Mesendoderm (in vitro differentiated cells): ENCODE measurements around the gene CCDC167.

Source experiments
- DNase-seq: peaks from one replicate; pipeline ENCODE4 v3.0.0; 2013
- H2AK5ac ChIP-seq: 2 replicates; pipeline ENCODE4 v1.6.1; 2013; ENCODE audit warnings: low read length, inconsistent platforms
- H2BK120ac ChIP-seq: 2 replicates; pipeline ENCODE4 v1.6.1; 2013; ENCODE audit warnings: low read depth, mild to moderate bottlenecking, low read length, moderate library complexity, mixed read lengths
- H2BK15ac ChIP-seq: replicated peaks from 2 replicates; pipeline ENCODE4 v1.6.1; 2013; ENCODE audit warnings: low read depth, mild to moderate bottlenecking, moderate library complexity
- H2BK5ac ChIP-seq: 2 replicates; pipeline ENCODE4 v1.6.1; 2013; ENCODE audit warnings: low read length, inconsistent platforms
- H3K18ac ChIP-seq: 2 replicates; pipeline ENCODE4 v1.6.1; 2013; ENCODE audit warnings: mild to moderate bottlenecking, low read length, mixed read lengths
- H3K23ac ChIP-seq: one replicate; pipeline ENCODE4 v1.6.1; 2013; ENCODE audit warnings: low read length
- H3K27ac ChIP-seq: 2 replicates; pipeline ENCODE4 v1.5.1; 2013; ENCODE audit warnings: low read depth, mild to moderate bottlenecking, inconsistent platforms, low read length, moderate library complexity
- H3K27me3 ChIP-seq: 2 replicates; pipeline ENCODE4 v1.6.1; 2013; ENCODE audit warnings: low read length, control low read depth, mild to moderate bottlenecking, inconsistent platforms; ENCODE audit not compliant: insufficient read depth, poor library complexity
- H3K36me3 ChIP-seq: 2 replicates; pipeline ENCODE4 v1.6.1; 2013; ENCODE audit warnings: low read length, inconsistent platforms; ENCODE audit not compliant: control insufficient read depth, insufficient read depth
- H3K4ac ChIP-seq: one replicate; pipeline ENCODE4 v1.6.1; 2013; ENCODE audit warnings: low read depth, mild to moderate bottlenecking, low read length, moderate library complexity
- H3K4me1 ChIP-seq: 2 replicates; pipeline ENCODE4 v1.6.1; 2013; ENCODE audit warnings: low read depth, low read length, inconsistent platforms; ENCODE audit not compliant: control insufficient read depth
- H3K4me2 ChIP-seq: 2 replicates; pipeline ENCODE4 v1.6.1; 2013; ENCODE audit warnings: low read length
- H3K4me3 ChIP-seq: 2 replicates; pipeline ENCODE4 v1.5.1; 2013; ENCODE audit warnings: mild to moderate bottlenecking, low read length
- H3K56ac ChIP-seq: one replicate; pipeline ENCODE4 v1.6.1; 2013; ENCODE audit warnings: low read length
- H3K79me1 ChIP-seq: 2 replicates; pipeline ENCODE4 v1.6.1; 2013; ENCODE audit warnings: low read length, inconsistent platforms
- H3K79me2 ChIP-seq: 2 replicates; pipeline ENCODE4 v1.6.1; 2013; ENCODE audit warnings: mild to moderate bottlenecking, low read length; ENCODE audit not compliant: control insufficient read depth, insufficient read depth
- H3K9ac ChIP-seq: 2 replicates; pipeline ENCODE4 v1.6.1; 2013; ENCODE audit warnings: low read length, inconsistent platforms
- H4K5ac ChIP-seq: one replicate; pipeline ENCODE4 v1.6.1; 2013; ENCODE audit warnings: low read length
- H4K8ac ChIP-seq: one replicate; pipeline ENCODE4 v1.6.1; 2013; ENCODE audit warnings: low read depth, mild to moderate bottlenecking, control low read depth, low read length, moderate library complexity
- WGBS: extraction: QIAGEN DNeasy Blood & Tissue Kit; methylation state at CpG from one replicate; pipeline ENCODE4 v1.1.7; 2013; ENCODE audit warnings: low lambda C conversion rate, missing lambda C conversion rate; ENCODE audit not compliant: insufficient coverage; ENCODE audit errors: extremely low coverage; 5-methylcytosine and 5-hydroxymethylcytosine counted together

The CCDC167 gene

DNA sequence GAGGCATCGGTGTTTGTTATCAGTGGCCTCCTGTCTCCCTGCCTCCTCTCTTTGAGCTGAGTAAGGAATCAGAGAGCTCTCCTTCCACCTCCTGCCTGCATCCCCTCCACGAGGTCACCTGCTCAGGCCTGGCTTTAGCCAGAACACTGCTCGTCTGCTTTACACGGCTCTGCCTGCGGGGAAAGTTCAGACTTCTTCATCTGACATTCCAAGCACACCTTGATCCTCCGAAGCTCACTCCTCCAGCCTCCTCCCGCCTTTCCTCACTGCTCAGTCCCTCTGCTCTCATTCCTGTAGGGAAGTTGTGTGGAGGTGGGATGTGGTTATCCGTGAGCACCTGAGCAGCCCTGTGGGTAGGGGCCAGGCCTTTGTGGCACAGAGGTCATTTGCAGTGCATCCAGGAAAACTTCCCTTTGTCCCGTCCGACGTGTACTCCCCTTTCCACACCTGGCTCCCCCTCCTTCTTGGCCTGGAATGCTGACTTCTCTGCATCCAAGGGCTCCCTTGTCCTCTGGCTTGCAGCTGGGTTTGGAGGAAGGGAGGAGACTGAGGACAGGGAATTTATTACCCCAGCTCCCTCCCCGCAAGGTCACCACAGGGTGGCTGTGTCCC, 12.8 kb upstream of the CCDC167 start:
- H2AK5ac ChIP-seq, result no peak overlapping the region
- H3K79me1 ChIP-seq, result no peaks in the 10 kb centered on the region
- no peak overlapping the region for H3K18ac ChIP-seq
- no peak overlapping the region for H3K4ac ChIP-seq
- no peak overlapping the region for H3K27ac ChIP-seq
- peak overlapping the region; percentile 59 for H3K23ac ChIP-seq
- no peak overlapping the region for H3K4me3 ChIP-seq
- H3K79me2 ChIP-seq, result no peaks in the 10 kb centered on the region
- no peak overlapping the region for H4K8ac ChIP-seq
- no peak overlapping the region for H2BK15ac ChIP-seq
- no peak overlapping the region for H4K5ac ChIP-seq
- peaks cover 10% of the 10 kb centered on the region for H3K4me1 ChIP-seq
- no peak overlapping the region for H2BK120ac ChIP-seq
- no peak overlapping the region for H2BK5ac ChIP-seq
- peak overlapping the region; percentile 25 for H3K9ac ChIP-seq
- peak overlapping the region; percentile 69 for H3K56ac ChIP-seq
- no CpG with 5 or more reads among the region's 12 CpGs for WGBS
- H3K36me3 ChIP-seq, result no peaks in the 10 kb centered on the region
- H3K27me3 ChIP-seq, result no peaks in the 10 kb centered on the region
- peak; percentile 82 for DNase-seq
- H3K4me2 ChIP-seq, result peak overlapping the region; percentile 58

DNA sequence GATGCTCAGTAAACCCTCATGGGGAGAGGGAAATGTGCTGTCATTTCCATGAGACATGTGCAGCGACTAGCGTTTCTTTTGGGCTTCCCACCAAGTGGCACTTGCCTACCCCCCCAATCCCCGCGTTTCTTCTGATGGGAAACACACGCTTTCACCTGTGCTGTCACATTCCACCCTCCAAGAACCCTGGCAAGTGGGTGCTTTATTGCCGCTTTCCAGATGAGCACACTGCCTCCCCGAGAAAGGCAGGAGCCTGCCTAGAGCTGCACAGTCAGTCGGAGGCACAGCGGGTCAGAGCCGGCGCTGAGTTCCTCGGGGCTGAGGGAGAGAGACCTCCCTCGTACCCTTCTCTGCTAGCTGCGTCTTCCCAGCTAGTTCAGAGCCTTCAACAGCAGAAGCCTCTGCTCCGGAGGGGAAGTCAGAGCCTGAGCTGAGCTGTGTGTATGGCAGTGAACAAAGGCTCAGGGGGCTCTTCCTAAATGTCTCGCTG, 12.3 kb upstream of the CCDC167 start:
- WGBS, result no CpG with 5 or more reads among the region's 16 CpGs
- DNase-seq, result no peak
- H3K23ac ChIP-seq, result no peak overlapping the region
- H3K79me2 ChIP-seq, result no peaks in the 10 kb centered on the region
- H3K79me1 ChIP-seq, result no peaks in the 10 kb centered on the region
- H4K8ac ChIP-seq, result no peak overlapping the region
- no peak overlapping the region for H3K27ac ChIP-seq
- no peak overlapping the region for H2BK15ac ChIP-seq
- no peak overlapping the region for H3K4ac ChIP-seq
- H3K4me1 ChIP-seq, result peaks cover 10% of the 10 kb centered on the region
- no peak overlapping the region for H2AK5ac ChIP-seq
- H3K4me2 ChIP-seq, result peak overlapping the region; percentile 45
- H3K27me3 ChIP-seq, result no peaks in the 10 kb centered on the region
- H2BK5ac ChIP-seq, result no peak overlapping the region
- no peaks in the 10 kb centered on the region for H3K36me3 ChIP-seq
- H4K5ac ChIP-seq, result no peak overlapping the region
- H2BK120ac ChIP-seq, result no peak overlapping the region
- peak overlapping the region; percentile 69 for H3K56ac ChIP-seq
- H3K4me3 ChIP-seq, result no peak overlapping the region
- H3K18ac ChIP-seq, result no peak overlapping the region
- H3K9ac ChIP-seq, result peak overlapping the region; percentile 16

GRCh38 chr6:37511201-37511600, 11.5 kb upstream of the CCDC167 start:
- H2AK5ac ChIP-seq, result no peak overlapping the region
- H3K79me1 ChIP-seq, result no peaks in the 10 kb centered on the region
- H3K36me3 ChIP-seq, result no peaks in the 10 kb centered on the region
- no peak overlapping the region for H3K9ac ChIP-seq
- H3K23ac ChIP-seq, result no peak overlapping the region
- H3K79me2 ChIP-seq, result no peaks in the 10 kb centered on the region
- no peak overlapping the region for H3K4ac ChIP-seq
- H3K4me1 ChIP-seq, result peaks cover 10% of the 10 kb centered on the region
- H3K27ac ChIP-seq, result no peak overlapping the region
- no peak overlapping the region for H3K18ac ChIP-seq
- H2BK5ac ChIP-seq, result no peak overlapping the region
- no peak overlapping the region for H3K56ac ChIP-seq
- H4K8ac ChIP-seq, result no peak overlapping the region
- H2BK15ac ChIP-seq, result no peak overlapping the region
- H2BK120ac ChIP-seq, result no peak overlapping the region
- H3K4me2 ChIP-seq, result no peak overlapping the region
- WGBS, result no CpG with 5 or more reads among the region's 5 CpGs
- no peak for DNase-seq
- no peaks in the 10 kb centered on the region for H3K27me3 ChIP-seq
- no peak overlapping the region for H4K5ac ChIP-seq
- H3K4me3 ChIP-seq, result no peak overlapping the region

DNA sequence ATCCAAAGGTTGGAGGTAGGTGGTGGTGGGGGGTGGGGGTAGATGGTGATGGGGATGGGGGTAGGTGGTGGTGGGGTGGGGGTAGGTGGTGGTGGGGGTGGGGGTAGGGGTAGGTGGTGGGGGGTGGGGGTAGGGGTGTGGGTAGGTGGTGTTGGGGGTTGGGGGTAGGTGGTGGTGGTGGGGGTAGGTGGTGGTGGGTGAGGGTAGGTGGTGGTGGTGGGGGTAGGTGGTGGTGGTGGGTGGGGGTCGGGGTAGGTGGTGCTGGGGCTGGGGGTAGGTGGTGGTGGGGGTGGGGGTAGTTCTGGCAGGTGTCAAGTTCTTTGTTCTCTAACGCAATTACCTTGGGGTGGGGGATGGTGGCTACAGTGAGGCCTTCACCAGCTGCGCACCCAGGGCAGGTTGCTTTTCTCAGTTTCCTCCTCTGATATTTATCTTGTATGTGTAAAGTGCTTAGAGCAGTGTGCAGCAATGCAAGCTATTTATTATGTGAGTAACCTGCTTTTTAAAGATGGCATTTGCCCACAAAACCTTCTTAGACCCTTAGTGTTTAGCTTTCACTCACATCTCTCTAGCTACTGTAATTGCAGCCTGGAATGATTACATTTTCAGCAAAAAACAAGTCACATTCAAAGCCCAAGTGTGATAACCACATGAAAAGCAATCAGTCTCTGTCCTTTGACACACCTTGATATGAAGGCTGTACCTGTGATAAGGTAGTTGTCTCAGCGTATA, 8.2 kb upstream of the CCDC167 start:
- Histone ChIP-seq H2BK120ac (no peak overlapping the region), H3K4me1 (peaks cover 4% of the 10 kb centered on the region), H2BK5ac (no peak overlapping the region), H3K36me3 (no peaks in the 10 kb centered on the region), H2BK15ac (no peak overlapping the region), H3K27ac (no peak overlapping the region), H3K9ac (no peak overlapping the region), H3K56ac (no peak overlapping the region), H3K23ac (no peak overlapping the region), H3K79me1 (no peaks in the 10 kb centered on the region), H4K8ac (no peak overlapping the region), H3K18ac (no peak overlapping the region), H3K4ac (no peak overlapping the region), H3K4me3 (no peak overlapping the region), H2AK5ac (no peak overlapping the region), H3K79me2 (no peaks in the 10 kb centered on the region), H3K27me3 (no peaks in the 10 kb centered on the region), H3K4me2 (no peak overlapping the region), H4K5ac (no peak overlapping the region)
- WGBS, result no CpG with 5 or more reads among the region's 4 CpGs
- no peak for DNase-seq

DNA sequence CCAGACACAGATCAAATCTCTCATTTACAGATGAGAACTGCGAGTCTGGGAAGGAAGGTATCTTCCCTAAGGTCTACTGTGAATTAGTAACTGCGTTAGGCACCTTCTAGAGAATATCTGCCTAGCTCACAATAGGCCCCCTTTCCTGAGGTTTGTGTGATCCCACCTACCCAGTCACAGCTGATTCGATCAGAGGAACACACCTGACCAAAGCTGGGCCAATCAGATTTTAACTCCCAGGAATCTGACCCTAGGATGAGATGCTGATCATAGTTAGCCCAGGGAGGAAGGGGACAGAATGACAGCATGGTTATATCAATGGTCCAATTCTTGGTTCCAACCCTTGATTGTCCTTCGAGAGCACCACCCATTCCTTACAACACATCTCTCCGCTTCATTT, 7.4 kb upstream of the CCDC167 start:
- H3K27me3 ChIP-seq, result no peaks in the 10 kb centered on the region
- H3K4me2 ChIP-seq, result no peak overlapping the region
- DNase-seq, result peak; percentile 45
- no CpG with 5 or more reads among the region's 5 CpGs for WGBS
- no peak overlapping the region for H3K56ac ChIP-seq
- H3K4me3 ChIP-seq, result no peak overlapping the region
- no peak overlapping the region for H3K18ac ChIP-seq
- no peak overlapping the region for H2BK15ac ChIP-seq
- H3K4ac ChIP-seq, result no peak overlapping the region
- no peak overlapping the region for H2AK5ac ChIP-seq
- H2BK5ac ChIP-seq, result no peak overlapping the region
- H4K5ac ChIP-seq, result no peak overlapping the region
- no peaks in the 10 kb centered on the region for H3K79me1 ChIP-seq
- H3K79me2 ChIP-seq, result no peaks in the 10 kb centered on the region
- H3K36me3 ChIP-seq, result no peaks in the 10 kb centered on the region
- H3K4me1 ChIP-seq, result no peaks in the 10 kb centered on the region
- no peak overlapping the region for H2BK120ac ChIP-seq
- no peak overlapping the region for H3K9ac ChIP-seq
- no peak overlapping the region for H4K8ac ChIP-seq
- H3K27ac ChIP-seq, result no peak overlapping the region
- no peak overlapping the region for H3K23ac ChIP-seq
